GM21786 (cell line): Measurements from ENCODE around the gene ST6GAL1.

Source experiments
- ATAC-seq: cut with Tn5 transposase; IDR thresholded peaks from one replicate; pipeline ENCODE4 v1.9.1; 2021; ENCODE audit not compliant: unreplicated experiment

Gene ST6GAL1

GRCh38 chr3:187102073-187102634 is 171.8 kb downstream of the ST6GAL1 start:
- ATAC-seq, result no peak

GRCh38 chr3:187103251-187103650 is 172.9 kb downstream of the ST6GAL1 start:
- ATAC-seq, result no peak

- ATAC-seq, result no peak
Observed at GRCh38 chr3:187104342-187104741, 174.0 kb downstream of the ST6GAL1 start.

- ATAC-seq, result no peak
Observed at GRCh38 chr3:187104933-187105332, 174.6 kb downstream of the ST6GAL1 start.

GRCh38 chr3:187105700-187106099 is 175.4 kb downstream of the ST6GAL1 start:
- no peak for ATAC-seq

- no peak for ATAC-seq
Observed at GRCh38 chr3:187107989-187108388, 177.7 kb downstream of the ST6GAL1 start.

GRCh38 chr3:187110156-187110555 is 179.8 kb downstream of the ST6GAL1 start:
- no peak for ATAC-seq

- ATAC-seq, result no peak
Observed at GRCh38 chr3:187112934-187113793, 182.8 kb downstream of the ST6GAL1 start.

- no peak for ATAC-seq
Observed at GRCh38 chr3:187114511-187114910, 184.2 kb downstream of the ST6GAL1 start.

GRCh38 chr3:187120326-187120725 is 190.0 kb downstream of the ST6GAL1 start:
- peak; percentile 63 for ATAC-seq

- no peak for ATAC-seq
Observed at GRCh38 chr3:187122261-187122660, 191.9 kb downstream of the ST6GAL1 start.

GRCh38 chr3:187125319-187126031 is 195.1 kb downstream of the ST6GAL1 start:
- peak; percentile 91 for ATAC-seq
